ENCODE measurements around the gene MB21D2.
A peak's percentile ranks its signal among the peaks of the same experiment; 100 is the strongest.

MB21D2 gene

GRCh38 chr3:192918275-192918588, 576 bp upstream of the MB21D2 start:
- H3K4me1 ChIP-seq (ENCODE audit: insufficient read depth, low read length, poor library complexity, severe bottlenecking): peaks cover 30% of the 10 kb centered on the region
- peak overlapping the region; percentile 91 for H3K4me2 ChIP-seq (ENCODE audit: low read depth, low read length, poor library complexity, severe bottlenecking)
- peak overlapping the region; percentile 86 for H3K4me3 ChIP-seq (ENCODE audit: low read length, poor library complexity, severe bottlenecking)
- peaks cover 24% of the 10 kb centered on the region; the same call in 1 of the 2 replicates for H3K79me2 ChIP-seq (ENCODE audit: insufficient read depth, low read length)
- H3F3A ChIP-seq (ENCODE audit: low read depth): no peaks in the 10 kb centered on the region
- no peaks in the 10 kb centered on the region for H3K36me3 ChIP-seq (ENCODE audit: insufficient read depth, low read length)
- peak; percentile 16; the same call in 1 of the 2 replicates for TF ChIP-seq CTCF (conservative IDR thresholded peaks at IDR 0.05; ENCODE audit: low read length)
- TF ChIP-seq EZH2phosphoT487 (IDR thresholded peaks at IDR 0.05; ENCODE audit: borderline replicate concordance): no peak
- peaks cover 4% of the 10 kb centered on the region for H4K20me1 ChIP-seq (ENCODE audit: insufficient read depth, low read length, poor library complexity, severe bottlenecking)
- no peaks in the 10 kb centered on the region for H3K9me2 ChIP-seq (replicated peaks; ENCODE audit: low read depth, low read length)
- peak overlapping the region; percentile 96 for H2AFZ ChIP-seq (ENCODE audit: low read length)
- no peaks in the 10 kb centered on the region for H3K9me3 ChIP-seq (ENCODE audit: insufficient read depth, low read depth, low read length)
- peak overlapping the region; percentile 79 for H3K9ac ChIP-seq (ENCODE audit: low read depth, low read length, poor library complexity, severe bottlenecking)
- no peaks in the 10 kb centered on the region for H3K27me3 ChIP-seq (ENCODE audit: insufficient read depth, low read length, poor library complexity, severe bottlenecking)

- Histone ChIP-seq H3K36me3 (ENCODE audit: insufficient read depth, low read length) (no peaks in the 10 kb centered on the region), H3K79me2 (ENCODE audit: insufficient read depth, low read length) (peaks cover 24% of the 10 kb centered on the region; the same call in 1 of the 2 replicates), H3K9me3 (ENCODE audit: insufficient read depth, low read depth, low read length) (no peaks in the 10 kb centered on the region), H3K4me2 (ENCODE audit: low read depth, low read length, poor library complexity, severe bottlenecking) (peak overlapping the region; percentile 89), H2AFZ (ENCODE audit: low read length) (peak overlapping the region; percentile 99), H3K4me3 (ENCODE audit: low read length, poor library complexity, severe bottlenecking) (peak overlapping the region; percentile 86), H3K9ac (ENCODE audit: low read depth, low read length, poor library complexity, severe bottlenecking) (peak overlapping the region; percentile 79), H3K9me2 (replicated peaks; ENCODE audit: low read depth, low read length) (no peaks in the 10 kb centered on the region), H3K4me1 (ENCODE audit: insufficient read depth, low read length, poor library complexity, severe bottlenecking) (peaks cover 30% of the 10 kb centered on the region), H3F3A (ENCODE audit: low read depth) (no peaks in the 10 kb centered on the region), H3K27me3 (ENCODE audit: insufficient read depth, low read length, poor library complexity, severe bottlenecking) (no peaks in the 10 kb centered on the region), H4K20me1 (ENCODE audit: insufficient read depth, low read length, poor library complexity, severe bottlenecking) (peaks cover 4% of the 10 kb centered on the region)
- TF ChIP-seq EZH2phosphoT487 (IDR thresholded peaks at IDR 0.05; ENCODE audit: borderline replicate concordance) (no peak), CTCF (conservative IDR thresholded peaks at IDR 0.05; ENCODE audit: low read length) (no peak)
Measured at GRCh38 chr3:192917028-192917403, 640 bp downstream of the MB21D2 start.

- peak overlapping the region; percentile 89 for H3K4me2 ChIP-seq (ENCODE audit: low read depth, low read length, poor library complexity, severe bottlenecking)
- H3K79me2 ChIP-seq (ENCODE audit: insufficient read depth, low read length): peaks cover 24% of the 10 kb centered on the region; the same call in 1 of the 2 replicates
- H3F3A ChIP-seq (ENCODE audit: low read depth): no peaks in the 10 kb centered on the region
- peaks cover 30% of the 10 kb centered on the region for H3K4me1 ChIP-seq (ENCODE audit: insufficient read depth, low read length, poor library complexity, severe bottlenecking)
- no peak for TF ChIP-seq CTCF (conservative IDR thresholded peaks at IDR 0.05; ENCODE audit: low read length)
- TF ChIP-seq EZH2phosphoT487 (IDR thresholded peaks at IDR 0.05; ENCODE audit: borderline replicate concordance): no peak
- H3K9me3 ChIP-seq (ENCODE audit: insufficient read depth, low read depth, low read length): no peaks in the 10 kb centered on the region
- H3K9me2 ChIP-seq (replicated peaks; ENCODE audit: low read depth, low read length): no peaks in the 10 kb centered on the region
- H2AFZ ChIP-seq (ENCODE audit: low read length): peak overlapping the region; percentile 99
- H4K20me1 ChIP-seq (ENCODE audit: insufficient read depth, low read length, poor library complexity, severe bottlenecking): peaks cover 4% of the 10 kb centered on the region
- H3K27me3 ChIP-seq (ENCODE audit: insufficient read depth, low read length, poor library complexity, severe bottlenecking): no peaks in the 10 kb centered on the region
- H3K4me3 ChIP-seq (ENCODE audit: low read length, poor library complexity, severe bottlenecking): peak overlapping the region; percentile 86
- H3K36me3 ChIP-seq (ENCODE audit: insufficient read depth, low read length): no peaks in the 10 kb centered on the region
- peak overlapping the region; percentile 79 for H3K9ac ChIP-seq (ENCODE audit: low read depth, low read length, poor library complexity, severe bottlenecking)
Measured at GRCh38 chr3:192916371-192917027, 1.2 kb downstream of the MB21D2 start.

All from Loucy (cell line).